Spleen (tissue), 7 donors: ENCODE results near the gene CYP19A1.

Experiments used
- POLR2A ChIP-seq, 3 donors: fragments of 450-650 bp; IDR thresholded peaks; one replicate each; pipeline ENCODE4 v1.5.1; 2017; ENCODE audit warnings: antibody characterized with exemption in 3 of 3, mild to moderate bottlenecking in 1 of 3
- TF ChIP-seq, protein P1 (sequence below), 11 experiments: fragments of 200-600 bp in 7 of 11; fragments of 450-650 bp in 4 of 11; sonication (generic) in 4 of 11; IDR thresholded peaks in 8 of 11; conservative IDR thresholded peaks in 3 of 11; 1 replicate in 7 of 11; 2 replicates in 4 of 11; pipeline versions ENCODE4 v1.4.0 to v1.8.0; 2016 to 2021; ENCODE audit warnings: antibody characterized with exemption in 11 of 11, inconsistent platforms in 4 of 11, mild to moderate bottlenecking in 1 of 11
- donor health status: DM: no; HTN: no; CAD: no; lungs with moderate emphysema.
- donor health status: DM: no; HTN: no; CAD: no.
- donor health status: DM: no; HTN: no; CAD: no.

DNA sequence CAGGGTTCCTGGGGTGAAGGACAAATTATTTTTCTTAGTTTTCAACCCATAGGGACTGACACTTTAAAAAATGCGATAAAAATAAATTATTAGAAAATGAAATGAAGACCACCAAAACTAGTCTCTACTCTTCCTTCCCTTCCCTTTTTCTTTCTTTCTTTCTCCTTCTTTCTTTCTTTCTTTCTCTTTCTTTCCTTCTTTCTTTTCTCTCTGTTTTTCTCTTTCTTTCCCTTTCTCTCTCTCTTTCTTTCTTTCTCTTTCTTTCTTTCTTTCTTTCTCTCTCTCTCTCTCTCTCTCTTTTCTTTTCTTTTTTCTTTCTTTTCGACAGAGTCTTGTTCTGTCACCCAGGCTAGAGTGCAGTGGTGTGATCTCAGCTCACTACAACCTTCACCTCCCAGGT is 144.4 kb downstream of the CYP19A1 start:
- TF ChIP-seq POLR2A (IDR thresholded peaks at IDR 0.05): no peak
- TF ChIP-seq, protein P1, sequence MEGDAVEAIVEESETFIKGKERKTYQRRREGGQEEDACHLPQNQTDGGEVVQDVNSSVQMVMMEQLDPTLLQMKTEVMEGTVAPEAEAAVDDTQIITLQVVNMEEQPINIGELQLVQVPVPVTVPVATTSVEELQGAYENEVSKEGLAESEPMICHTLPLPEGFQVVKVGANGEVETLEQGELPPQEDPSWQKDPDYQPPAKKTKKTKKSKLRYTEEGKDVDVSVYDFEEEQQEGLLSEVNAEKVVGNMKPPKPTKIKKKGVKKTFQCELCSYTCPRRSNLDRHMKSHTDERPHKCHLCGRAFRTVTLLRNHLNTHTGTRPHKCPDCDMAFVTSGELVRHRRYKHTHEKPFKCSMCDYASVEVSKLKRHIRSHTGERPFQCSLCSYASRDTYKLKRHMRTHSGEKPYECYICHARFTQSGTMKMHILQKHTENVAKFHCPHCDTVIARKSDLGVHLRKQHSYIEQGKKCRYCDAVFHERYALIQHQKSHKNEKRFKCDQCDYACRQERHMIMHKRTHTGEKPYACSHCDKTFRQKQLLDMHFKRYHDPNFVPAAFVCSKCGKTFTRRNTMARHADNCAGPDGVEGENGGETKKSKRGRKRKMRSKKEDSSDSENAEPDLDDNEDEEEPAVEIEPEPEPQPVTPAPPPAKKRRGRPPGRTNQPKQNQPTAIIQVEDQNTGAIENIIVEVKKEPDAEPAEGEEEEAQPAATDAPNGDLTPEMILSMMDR (IDR thresholded peaks at IDR 0.05 in 8 of 11, conservative IDR thresholded peaks at IDR 0.05 in 3 of 11): no peak
